HuH-7 (cell line): ENCODE results near the gene RNF182.
"Not testable (repeated sequence)": the region's sequence is repeated elsewhere in the genome, so short reads cannot be mapped to it uniquely, and the experiment has no call there.

Experiments
- DNase-seq: peaks from one replicate; pipeline ENCODE4 v3.0.0; 2011; ENCODE audit warnings: low spot score

The RNF182 gene

DNA sequence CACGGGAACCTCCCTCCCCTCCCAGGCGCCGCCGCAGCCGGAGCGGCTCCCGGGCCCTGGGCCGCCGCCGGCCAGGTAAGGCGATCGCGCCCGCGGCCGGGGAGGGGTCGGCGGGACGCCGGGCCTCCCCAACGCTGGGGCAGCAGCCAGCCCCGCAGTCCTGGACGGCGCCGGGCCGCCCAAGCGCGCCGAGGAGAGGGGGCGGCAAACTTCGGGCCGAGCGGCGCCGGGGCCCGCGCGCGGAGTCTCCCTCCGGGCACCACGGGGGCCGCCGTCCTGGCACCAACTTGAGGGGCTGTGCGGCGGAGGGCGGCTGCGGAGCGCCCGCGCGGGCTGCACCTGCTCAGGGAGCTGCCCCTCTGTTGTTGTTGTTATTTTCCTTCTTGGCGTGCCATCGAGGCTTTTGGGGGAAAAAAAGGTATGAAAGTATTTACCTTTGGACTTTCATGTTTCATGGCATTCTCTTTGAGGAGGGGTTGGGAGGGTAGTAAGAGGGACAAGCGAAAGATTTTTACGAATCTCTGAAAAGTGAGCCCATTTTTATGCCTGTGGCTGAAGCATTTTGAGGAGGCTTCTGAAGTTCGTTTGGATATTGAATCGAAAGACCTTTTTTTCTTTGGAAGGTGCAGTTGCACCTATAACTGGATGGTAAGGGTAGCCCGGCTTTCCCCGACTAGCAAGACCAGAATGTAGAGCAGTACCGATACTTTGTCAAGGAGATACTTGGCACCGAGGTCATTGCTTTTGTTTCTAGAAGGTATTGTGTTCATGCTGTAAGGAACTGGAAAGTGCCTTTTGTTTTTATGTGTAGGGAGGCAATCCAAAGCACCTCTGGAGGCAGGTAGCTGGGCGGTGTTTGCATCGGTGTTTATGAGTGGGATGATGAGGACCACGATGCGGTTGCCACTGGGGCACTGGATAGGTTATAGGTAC lies at the start of gene RNF182:
Gene RNF182, plus strand, starts transcription at position 4 of the 933 bp plus-strand sequence. CDS start 52,168 bp downstream, outside the sequence.
- DNase-seq: peak; percentile 51

DNA sequence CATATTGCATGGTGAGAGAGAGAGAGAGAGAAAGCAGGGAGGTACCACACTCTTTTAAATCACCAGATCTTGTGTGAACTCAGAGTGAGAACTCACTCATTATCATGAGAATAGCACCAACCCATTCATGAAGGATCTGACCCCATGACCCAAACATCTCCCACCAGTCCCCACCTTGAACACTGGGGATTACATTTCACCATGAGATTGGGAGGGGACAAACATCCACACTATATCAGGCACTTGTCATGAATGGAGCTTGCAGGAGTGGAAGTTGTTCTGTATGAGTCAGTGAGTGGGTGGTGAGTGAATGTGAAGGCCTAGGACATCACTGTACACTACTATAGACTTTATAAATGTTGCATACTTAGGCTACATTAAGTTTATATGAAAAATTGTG lies 47.7 kb upstream of the RNF182 start:
- DNase-seq: no peak

GRCh38 chr6:13880061-13880663 lies 44.6 kb upstream of the RNF182 start:
- not testable (repeated sequence) for DNase-seq

DNA sequence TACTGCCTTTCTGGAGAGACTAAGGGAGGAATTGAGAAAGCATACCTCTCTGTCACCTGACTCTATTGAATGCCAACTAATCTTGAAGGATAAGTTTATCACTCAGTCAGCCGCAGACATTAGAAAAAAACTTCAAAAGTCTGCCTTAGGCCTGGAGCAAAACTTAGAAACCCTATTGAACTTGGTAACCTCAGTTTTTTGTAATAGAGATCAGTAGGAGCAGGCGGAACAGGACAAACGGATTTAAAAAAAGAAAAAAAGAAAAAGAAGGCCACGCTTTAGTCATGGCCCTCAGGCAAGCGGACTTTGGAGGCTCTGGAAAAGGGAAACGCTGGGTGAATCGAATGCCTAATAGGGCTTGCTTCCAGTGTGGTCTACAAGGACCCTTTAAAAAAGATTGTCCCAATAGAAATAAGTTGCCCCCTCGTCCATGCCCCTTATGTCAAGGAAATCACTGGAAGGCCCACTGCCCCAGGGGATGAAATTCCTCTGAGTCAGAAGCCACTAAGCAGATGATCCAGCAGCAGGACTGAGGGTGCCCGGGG lies 43.1 kb upstream of the RNF182 start:
- DNase-seq: no peak

GRCh38 chr6:13883966-13884365 lies 40.8 kb upstream of the RNF182 start:
- DNase-seq: no peak

DNA sequence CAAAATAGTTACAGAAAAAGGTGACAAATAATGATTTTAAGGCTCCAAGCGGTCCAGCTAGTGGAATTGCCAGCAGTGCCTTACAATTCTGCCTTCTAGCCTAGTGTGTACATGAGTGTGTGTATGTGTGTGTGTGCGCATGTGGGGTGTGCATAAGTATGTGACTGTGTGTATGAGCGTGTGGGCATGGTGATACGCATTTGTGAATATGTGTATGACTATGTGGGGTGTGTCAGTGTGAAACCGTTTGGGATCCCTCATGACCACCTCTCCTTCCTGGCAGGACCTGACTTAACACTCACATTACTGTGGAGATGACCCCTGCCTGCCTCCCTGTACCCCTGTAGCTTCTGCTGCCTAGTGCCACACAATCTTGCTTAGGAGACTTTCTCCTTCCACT lies 40.4 kb upstream of the RNF182 start:
- DNase-seq: no peak

DNA sequence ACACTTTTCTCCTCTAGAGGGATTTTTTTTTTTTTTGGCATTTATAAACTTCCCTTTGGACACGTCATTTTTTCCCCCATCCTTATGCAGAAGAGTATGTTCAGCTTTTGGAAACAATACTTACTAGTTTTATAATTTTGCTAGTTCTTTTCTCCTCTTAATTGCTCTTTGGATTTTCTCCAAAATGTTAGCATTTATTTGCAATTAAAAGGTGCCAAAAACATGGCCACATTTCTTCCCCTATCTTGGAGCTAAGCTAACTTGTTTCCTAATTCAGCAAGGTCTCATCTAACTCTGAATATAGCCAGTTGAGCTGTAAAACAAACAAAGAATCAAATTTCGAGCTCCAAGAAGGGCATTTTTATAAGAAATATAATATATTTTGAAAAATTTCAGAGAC lies 39.2 kb upstream of the RNF182 start:
- DNase-seq: no peak

DNA sequence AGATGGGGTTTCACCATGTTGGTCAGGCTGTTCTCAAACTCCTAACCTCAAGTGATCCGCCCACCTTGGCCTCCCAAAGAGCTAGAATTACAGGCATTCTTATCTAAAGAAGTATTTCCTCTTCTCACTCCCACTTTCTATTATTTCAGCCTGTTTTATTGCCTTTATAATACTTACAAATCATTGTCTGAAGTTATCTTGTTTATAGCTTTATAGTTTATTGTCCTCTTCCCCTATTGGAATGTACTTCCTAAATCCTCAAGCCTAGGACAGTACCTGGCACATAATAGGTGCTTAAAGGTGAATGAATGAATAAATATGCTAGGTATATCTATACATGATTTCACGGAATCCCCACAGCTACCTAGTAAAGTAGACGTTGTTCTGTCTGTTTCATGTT lies 37.8 kb upstream of the RNF182 start:
- no peak for DNase-seq

GRCh38 chr6:13892017-13892645 lies 32.6 kb upstream of the RNF182 start:
- DNase-seq: no peak

GRCh38 chr6:13902922-13903321 lies 21.8 kb upstream of the RNF182 start:
- DNase-seq: no peak

- DNase-seq: no peak
Observed at GRCh38 chr6:13903364-13903763, 21.4 kb upstream of the RNF182 start.

- DNase-seq: no peak
Observed at GRCh38 chr6:13907001-13907350, 17.8 kb upstream of the RNF182 start.

DNA sequence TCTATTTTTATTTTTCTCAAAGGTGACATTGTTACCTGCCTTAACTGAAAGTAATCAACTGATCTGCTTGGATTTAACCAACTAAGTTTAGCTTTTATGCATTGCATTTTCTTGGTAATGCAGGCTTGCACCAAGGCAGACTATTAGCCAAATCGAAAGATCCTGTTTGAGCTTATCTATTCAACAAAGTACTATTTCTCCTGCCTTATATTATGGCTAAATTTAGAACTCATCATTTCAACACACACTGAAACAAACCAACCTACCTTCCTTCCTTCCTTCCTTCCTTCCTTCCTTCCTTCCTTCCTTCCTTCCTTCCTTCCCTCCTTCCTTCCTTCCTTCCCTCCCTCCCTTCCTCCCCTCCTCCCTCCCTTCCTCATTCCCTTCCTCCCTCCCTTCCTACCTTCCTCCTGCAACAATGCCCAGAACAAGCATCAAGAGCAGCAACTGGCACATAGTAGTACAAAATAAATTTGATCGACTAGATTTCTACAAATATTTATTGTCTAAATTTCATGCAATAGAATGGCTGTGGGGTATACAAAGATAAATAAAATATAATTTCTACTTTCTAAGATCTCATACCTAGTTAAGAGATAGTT lies 17.0 kb upstream of the RNF182 start:
- no peak for DNase-seq

GRCh38 chr6:13908955-13909381 lies 15.8 kb upstream of the RNF182 start:
- peak; percentile 48 for DNase-seq

- no peak for DNase-seq
Observed at GRCh38 chr6:13910443-13910842, 14.3 kb upstream of the RNF182 start.

GRCh38 chr6:13911337-13911736 lies 13.4 kb upstream of the RNF182 start:
- no peak for DNase-seq

DNA sequence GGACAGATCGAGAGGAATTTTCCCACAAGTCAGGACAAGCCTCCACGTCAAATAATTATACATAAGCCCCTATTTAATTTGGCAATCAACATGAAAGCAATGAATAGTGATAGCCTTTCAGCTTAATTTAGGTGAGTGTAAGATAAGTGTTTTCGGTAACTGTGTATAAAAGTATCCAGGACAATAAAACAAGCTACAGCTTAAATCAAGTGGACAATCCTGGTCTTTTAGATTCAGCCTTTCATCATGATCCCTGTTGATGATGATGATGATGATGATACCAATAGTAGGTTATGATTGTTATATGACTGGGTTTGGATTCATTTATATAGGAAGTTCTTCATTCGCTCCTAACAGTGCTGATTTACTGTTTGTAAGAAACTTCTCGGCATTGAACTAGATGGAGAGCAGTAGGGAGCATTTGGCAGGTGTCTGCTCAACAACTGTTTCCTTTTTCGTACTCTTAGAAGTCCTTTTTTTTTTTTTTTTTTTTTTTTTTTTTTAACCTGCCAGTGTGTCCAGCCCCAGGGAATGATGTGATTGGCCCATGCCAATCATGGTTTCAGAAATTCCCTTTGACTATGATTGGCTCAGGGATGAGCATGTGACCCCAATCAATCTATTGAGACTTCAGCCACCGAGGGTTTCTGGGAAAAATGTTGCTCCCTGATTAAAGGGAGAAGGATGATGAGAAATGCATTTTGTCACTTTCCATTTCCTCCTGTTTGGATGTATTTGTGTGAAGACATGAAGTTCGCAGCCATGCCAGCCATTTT lies 11.3 kb upstream of the RNF182 start:
- DNase-seq: no peak

DNA sequence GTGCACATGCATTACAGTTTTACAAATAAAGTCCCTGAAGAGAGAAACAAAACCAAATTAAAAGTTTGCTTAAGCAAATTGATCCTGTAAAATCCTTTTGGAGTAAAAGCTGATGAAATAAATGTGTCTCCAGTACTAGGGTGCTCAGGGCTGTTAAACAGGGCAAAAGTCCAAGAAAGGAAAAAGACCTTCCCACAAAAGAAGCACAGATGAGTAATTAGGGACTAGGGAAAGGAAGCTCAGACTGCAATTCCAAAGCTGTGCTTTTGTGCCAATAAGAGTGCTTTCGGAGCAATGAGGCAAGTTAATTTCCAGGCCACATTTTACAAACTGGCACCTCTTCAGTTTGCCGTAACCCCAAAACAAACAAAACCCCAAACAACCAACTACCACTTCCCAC lies 10.4 kb upstream of the RNF182 start:
- DNase-seq: no peak

DNA sequence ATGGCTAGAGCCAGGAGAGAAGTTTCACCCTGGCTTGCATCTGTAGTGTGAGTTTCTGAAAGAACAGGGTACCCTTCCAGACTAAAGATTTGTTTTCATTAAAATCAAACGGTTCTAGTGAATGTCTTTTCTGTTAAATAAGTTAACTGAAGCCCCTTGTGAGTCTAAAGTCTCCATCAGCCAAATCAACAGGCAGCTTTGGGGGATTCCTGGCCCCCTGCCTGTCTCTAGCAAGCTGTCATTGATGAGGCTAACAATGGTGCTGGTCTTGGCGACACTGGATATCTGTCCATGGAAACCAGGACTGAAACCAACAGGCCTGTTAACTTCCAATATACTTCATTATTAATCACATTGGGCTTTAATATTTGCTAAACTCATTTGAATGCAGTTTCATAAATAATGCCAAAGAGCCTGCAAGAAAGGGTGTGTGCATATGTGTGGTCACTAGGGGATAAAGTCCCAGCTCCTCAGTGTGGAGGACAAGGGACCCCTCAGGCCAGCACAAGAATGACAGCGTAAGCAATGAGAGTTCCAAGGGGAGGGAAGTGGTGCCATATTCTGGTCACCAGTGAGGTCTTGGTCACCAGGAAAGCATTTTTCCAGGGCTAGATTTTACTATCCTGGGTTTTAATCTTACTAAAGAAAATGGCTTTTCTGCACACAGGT lies 9.1 kb upstream of the RNF182 start:
- DNase-seq: no peak

DNA sequence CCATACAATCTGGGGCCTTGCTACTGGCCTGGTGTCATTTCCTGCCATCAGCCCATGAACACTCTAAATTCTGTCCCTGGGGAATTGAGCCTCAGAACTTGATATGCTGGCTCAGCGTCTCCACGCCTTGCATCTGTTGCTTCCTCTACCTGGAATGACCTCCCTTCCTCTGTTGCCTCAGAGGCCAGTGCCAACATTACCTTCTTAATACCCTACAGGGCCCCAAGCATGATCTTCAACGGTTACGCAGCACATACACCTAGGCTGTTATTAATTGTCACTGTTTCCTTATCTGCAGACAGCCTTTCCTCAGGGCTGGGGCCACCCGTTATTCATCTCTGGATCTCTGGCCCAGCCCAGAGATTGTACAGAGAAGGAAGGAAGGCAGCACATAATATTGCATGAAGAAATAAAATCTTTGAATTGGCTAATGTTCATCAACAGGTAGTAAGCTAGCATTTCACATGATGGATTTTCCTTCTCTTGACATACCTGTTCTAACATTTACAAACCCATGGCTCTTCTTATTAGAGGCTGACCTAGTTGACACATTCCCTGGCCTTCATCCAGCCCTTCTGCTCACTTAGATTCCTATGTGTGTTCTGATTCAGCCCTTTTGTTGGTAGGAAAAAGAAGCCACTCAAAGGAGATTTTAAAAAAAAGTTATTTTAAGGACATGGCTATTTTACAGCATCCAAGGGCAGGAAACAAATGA lies 8.4 kb upstream of the RNF182 start:
- no peak for DNase-seq
